VCaP (cell line): ENCODE measurements around the gene DHRS7B.
"Not testable (repeated sequence)": the region's sequence is repeated elsewhere in the genome, so short reads cannot be mapped to it uniquely, and the experiment has no call there.

Source experiments
- H3K27ac ChIP-seq: fragments of 450-650 bp; 2 replicates; pipeline ENCODE4 v1.5.1; 2017
- TF ChIP-seq, protein P1 (sequence below): fragments of 450-650 bp; conservative IDR thresholded peaks from 2 replicates; pipeline ENCODE4 v1.5.1; 2017; ENCODE audit warnings: mild to moderate bottlenecking, moderate library complexity

DHRS7B gene

DNA sequence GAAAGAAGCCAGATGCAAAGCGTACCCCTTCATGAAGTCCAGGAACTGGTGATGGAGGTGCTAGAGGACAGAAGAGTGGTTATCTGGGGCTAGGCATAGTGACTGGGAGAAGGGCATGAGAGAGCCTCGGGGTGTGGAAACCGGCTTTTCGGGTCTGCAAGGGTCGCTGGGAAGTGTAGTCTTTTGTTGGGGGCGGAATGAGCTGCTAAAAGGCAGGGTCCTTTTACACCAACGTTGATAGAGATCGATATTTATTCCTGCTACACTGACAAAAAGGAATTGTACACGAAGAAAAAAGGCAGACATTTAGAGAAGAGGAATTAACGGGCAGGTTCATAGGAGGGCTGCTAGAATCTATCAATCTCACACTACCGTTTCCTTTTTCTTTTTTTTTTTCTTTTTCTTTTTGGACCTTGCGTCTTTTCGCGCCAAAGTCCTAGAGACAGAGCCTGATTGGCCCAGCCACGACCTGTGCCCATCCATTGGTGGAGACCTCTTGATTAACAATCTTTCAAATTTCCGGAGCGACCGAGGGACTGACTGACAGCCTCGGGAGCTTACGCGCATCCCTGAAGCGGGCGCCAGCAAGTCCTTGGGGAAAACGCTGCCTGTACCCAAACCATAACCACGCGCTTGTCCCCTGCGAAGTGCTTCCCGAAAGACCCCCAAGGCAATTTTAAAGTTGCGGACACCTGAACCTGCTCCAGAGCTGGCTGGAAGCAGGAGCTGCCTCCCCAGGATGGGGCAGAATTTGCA is 27.7 kb upstream of the DHRS7B start:
- TF ChIP-seq, protein P1, sequence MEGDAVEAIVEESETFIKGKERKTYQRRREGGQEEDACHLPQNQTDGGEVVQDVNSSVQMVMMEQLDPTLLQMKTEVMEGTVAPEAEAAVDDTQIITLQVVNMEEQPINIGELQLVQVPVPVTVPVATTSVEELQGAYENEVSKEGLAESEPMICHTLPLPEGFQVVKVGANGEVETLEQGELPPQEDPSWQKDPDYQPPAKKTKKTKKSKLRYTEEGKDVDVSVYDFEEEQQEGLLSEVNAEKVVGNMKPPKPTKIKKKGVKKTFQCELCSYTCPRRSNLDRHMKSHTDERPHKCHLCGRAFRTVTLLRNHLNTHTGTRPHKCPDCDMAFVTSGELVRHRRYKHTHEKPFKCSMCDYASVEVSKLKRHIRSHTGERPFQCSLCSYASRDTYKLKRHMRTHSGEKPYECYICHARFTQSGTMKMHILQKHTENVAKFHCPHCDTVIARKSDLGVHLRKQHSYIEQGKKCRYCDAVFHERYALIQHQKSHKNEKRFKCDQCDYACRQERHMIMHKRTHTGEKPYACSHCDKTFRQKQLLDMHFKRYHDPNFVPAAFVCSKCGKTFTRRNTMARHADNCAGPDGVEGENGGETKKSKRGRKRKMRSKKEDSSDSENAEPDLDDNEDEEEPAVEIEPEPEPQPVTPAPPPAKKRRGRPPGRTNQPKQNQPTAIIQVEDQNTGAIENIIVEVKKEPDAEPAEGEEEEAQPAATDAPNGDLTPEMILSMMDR, result no peak
- H3K27ac ChIP-seq, result peak overlapping the region; percentile 69

DNA sequence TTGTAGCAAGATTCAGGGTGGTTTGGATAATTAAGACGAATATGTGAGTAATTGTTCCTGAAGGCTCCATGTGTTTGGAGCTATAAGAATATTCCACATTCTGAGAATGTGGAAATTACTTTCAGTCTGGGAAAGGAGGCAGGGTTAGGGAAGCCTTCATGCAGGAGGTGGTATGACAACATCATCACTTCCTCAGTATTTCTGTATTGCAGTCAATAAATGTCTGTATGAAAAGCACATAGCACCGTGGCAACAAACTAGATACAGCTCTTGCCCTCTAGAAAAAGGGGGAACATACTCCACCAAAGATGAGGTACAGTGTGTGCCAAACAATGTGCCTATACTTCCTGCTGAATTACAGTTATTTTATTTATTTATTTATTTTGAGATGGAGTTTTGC is 26.1 kb upstream of the DHRS7B start:
- TF ChIP-seq, protein P1, result no peak
- H3K27ac ChIP-seq, result no peak overlapping the region

DNA sequence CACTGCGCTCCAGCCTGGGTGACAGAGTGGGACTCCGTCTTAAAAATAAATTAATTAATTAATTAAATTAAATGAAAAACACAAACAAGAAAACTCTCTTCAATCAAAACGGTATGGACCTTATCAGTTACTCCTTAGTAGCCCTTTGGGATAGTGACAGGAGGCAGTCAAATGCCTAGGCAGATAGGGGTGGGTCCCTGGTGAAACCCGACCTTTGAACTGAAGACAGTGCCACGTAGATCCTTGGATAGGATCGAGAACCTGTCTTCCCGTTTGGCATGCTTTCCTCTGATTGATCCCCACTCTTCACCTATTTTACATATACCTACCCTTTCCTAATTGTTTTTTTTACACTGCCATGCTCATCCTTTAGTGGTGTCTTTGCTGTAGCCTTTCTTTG is 22.2 kb upstream of the DHRS7B start:
- TF ChIP-seq, protein P1, result no peak
- no peak overlapping the region for H3K27ac ChIP-seq

DNA sequence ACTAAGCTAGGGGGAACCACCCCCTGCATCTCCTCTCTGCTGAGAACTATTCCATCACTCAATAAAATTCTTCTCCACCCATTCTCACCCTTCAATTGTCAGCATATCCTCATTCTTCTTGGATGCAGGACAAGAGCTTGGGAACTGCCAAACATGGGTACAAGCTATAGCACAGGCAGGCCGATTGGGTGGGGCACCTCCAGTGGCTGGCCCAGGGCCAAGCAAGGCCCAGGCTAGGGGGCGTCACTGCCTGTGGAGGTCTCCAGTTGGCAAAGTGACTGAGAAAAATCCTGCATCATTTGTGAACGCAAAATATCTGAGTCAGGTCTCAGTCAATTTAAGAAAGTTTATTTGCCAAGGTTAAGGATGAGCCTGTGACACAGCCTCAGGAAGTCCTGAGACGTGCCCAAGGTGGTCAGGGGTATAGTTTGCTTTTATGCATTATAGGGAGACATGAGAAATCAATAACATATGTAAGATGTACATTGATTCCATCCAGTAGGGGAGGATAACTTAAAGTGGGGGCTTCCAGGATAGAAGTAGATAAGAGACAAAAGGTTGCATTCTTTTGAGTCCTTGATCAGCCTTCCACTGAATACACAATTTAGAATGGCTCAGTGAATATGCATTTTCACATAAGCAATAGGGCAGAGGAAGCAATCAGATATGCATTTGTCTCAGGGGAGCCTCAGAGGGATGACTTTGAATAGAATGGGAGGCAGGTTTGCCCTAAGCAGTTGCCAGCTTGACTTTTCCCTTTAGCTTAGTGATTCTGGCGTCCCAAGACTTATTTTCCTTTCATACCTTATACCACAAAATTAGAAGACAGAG is 21.5 kb upstream of the DHRS7B start:
- H3K27ac ChIP-seq, result no peak overlapping the region
- TF ChIP-seq, protein P1, result no peak

DNA sequence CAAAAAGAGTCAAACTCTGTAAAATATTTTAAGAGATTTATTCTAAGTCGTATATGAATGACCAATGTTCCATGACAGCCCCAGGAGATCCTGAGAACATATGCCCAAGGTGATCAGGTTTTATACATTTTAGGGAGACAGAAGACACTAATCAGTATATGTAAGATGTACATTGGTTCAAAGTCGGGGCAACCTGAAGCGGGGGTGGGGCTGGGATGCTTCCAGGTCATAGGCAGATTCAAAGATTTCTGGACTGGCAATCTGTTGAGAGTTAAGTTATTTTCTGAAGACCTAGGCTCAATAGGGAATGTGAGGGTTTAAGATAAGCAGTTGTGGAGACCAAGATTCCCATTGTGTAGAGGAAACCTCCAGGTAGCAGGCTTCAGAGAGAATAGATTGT is 20.4 kb upstream of the DHRS7B start:
- TF ChIP-seq, protein P1, result no peak
- no peak overlapping the region for H3K27ac ChIP-seq

DNA sequence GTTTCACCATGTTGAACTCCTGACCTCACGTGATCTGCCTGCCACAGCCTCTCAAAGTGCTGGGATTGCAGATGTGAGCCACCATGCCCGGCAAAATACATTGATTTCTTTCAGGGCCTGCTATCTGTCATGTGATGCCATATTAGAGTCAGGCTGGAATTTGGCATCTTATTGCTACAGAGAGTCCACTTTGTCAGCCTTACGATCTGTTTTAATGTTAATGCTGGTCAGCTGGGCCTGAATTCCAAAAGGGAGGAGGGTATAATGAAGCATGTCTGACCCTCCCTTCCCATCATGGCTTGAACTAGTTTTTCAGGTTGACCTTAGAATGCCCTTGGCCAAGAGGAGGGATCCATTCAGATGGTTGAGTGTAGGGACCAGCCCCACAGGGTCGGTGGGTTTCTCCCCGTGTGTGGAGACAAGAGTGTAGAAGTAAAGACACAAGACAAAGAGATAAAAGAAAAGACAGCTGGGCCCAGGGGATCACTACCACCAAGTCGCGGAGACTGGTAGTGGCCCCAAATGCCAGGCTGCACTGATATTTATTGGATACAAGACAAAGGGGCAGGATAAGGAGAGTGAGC is 19.6 kb upstream of the DHRS7B start:
- not testable (repeated sequence) for H3K27ac ChIP-seq

DNA sequence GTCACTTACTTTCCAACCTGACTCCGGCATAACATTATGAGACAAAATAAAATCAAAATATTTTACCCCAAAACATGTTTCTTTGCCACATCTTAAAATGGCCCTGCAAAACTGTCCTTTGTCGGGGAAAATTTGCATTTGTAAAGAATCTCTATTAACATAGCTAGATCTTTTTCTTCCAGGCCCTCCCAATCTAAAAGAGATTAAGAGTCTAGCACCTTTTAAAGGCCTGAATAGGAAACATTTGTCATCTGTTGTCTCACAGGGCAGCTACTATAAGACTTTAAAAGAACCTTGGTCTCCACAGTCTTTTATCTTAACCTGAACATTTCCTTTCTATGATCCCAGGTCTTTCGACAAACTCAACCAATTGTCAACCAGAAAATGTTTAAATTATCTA is 18.1 kb upstream of the DHRS7B start:
- H3K27ac ChIP-seq, result no peak overlapping the region

More for the DNA sequence above, 18.1 kb upstream of the DHRS7B start:
- TF ChIP-seq, protein P1, result no peak
